GM19238 (cell line): ENCODE data around the gene CPLANE2.
"Not testable (repeated sequence)": the region's sequence is repeated elsewhere in the genome, so short reads cannot be mapped to it uniquely, and the experiment has no call there.

Experiments used
- DNase-seq: peaks from one replicate; pipeline ENCODE4 v3.0.0; 2011; ENCODE audit warnings: low spot score; ENCODE audit not compliant: insufficient read length

Gene CPLANE2

GRCh38 chr1:16229976-16230740 lies 6.8 kb downstream of the CPLANE2 start:
- DNase-seq, result no peak

- no peak for DNase-seq
These were observed 10.3 kb downstream of the CPLANE2 start for GRCh38 chr1:16226490-16227179.

- DNase-seq, result no peak
These were observed 10.9 kb downstream of the CPLANE2 start for GRCh38 chr1:16226129-16226489.

GRCh38 chr1:16224472-16224871 lies 12.5 kb downstream of the CPLANE2 start:
- DNase-seq, result no peak

- DNase-seq, result not testable (repeated sequence)
These were observed 14.3 kb downstream of the CPLANE2 start for GRCh38 chr1:16222716-16223115.

- no peak for DNase-seq
These were observed 15.5 kb downstream of the CPLANE2 start for GRCh38 chr1:16221499-16221898.

- DNase-seq, result no peak
These were observed 16.9 kb downstream of the CPLANE2 start for GRCh38 chr1:16219968-16220500.

- DNase-seq, result no peak
These were observed 18.3 kb downstream of the CPLANE2 start for GRCh38 chr1:16218674-16219071.

- no peak for DNase-seq
These were observed 18.8 kb downstream of the CPLANE2 start for GRCh38 chr1:16218014-16218673.

GRCh38 chr1:16217061-16217785 lies 19.8 kb downstream of the CPLANE2 start:
- DNase-seq, result peak; percentile 95

- DNase-seq, result peak; percentile 61
These were observed 20.9 kb downstream of the CPLANE2 start for GRCh38 chr1:16215882-16216753.

GRCh38 chr1:16215240-16215639 lies 21.7 kb downstream of the CPLANE2 start:
- not testable (repeated sequence) for DNase-seq

GRCh38 chr1:16213544-16213943 lies 23.4 kb downstream of the CPLANE2 start:
- DNase-seq, result not testable (repeated sequence)

GRCh38 chr1:16213013-16213412 lies 24.0 kb downstream of the CPLANE2 start:
- DNase-seq, result no peak

- DNase-seq, result no peak
These were observed 24.6 kb downstream of the CPLANE2 start, which contains the start of gene ARHGEF19 for GRCh38 chr1:16212251-16212961. ARHGEF19 (minus strand) TSS chr1:16212652; CDS start chr1:16209054, 3,598 bp downstream.

GRCh38 chr1:16211824-16212223 lies 25.2 kb downstream of the CPLANE2 start:
- no peak for DNase-seq

GRCh38 chr1:16210581-16210980 lies 26.4 kb downstream of the CPLANE2 start:
- DNase-seq, result no peak

- no peak for DNase-seq
These were observed 27.1 kb downstream of the CPLANE2 start for GRCh38 chr1:16209847-16210407.

- DNase-seq, result no peak
These were observed 27.7 kb downstream of the CPLANE2 start for GRCh38 chr1:16209132-16209846.
